SK-N-SH treated with all-trans-retinoic acid at 6 μM for 48 hours (cell line): Measurements from ENCODE around the gene NEK3.

Experiments used
- ARNTL ChIP-seq: fragments of 450-650 bp; formaldehyde crosslinking; IDR thresholded peaks from 2 replicates; pipeline ENCODE4 v1.5.0; 2020; ENCODE audit warnings: low read depth, mild to moderate bottlenecking, moderate library complexity, borderline replicate concordance
- ISL1 ChIP-seq: fragments of 250-450 bp; sonication (Bioruptor Pico); IDR thresholded peaks from 2 replicates; pipeline ENCODE4 v2.1.2; 2022; ENCODE audit warnings: mild to moderate bottlenecking, moderate library complexity
- OSR1 ChIP-seq: fragments of 250-450 bp; sonication (Bioruptor Pico); IDR thresholded peaks from 2 replicates; pipeline ENCODE4 v1.8.0; 2022; ENCODE audit warnings: moderate library complexity, mild to moderate bottlenecking, inconsistent platforms
- RARB ChIP-seq: fragments of 250-450 bp; sonication (Bioruptor Pico); IDR thresholded peaks from 2 replicates; pipeline ENCODE4 v1.8.0; 2021; ENCODE audit warnings: mild to moderate bottlenecking, moderate library complexity
- ZC3H10 ChIP-seq: fragments of 250-450 bp; sonication (Bioruptor Pico); IDR thresholded peaks from 2 replicates; pipeline ENCODE4 v1.5.1; 2021; ENCODE audit warnings: mild to moderate bottlenecking, moderate library complexity
- ZFP30 ChIP-seq: fragments of 450-650 bp; formaldehyde crosslinking; IDR thresholded peaks from 2 replicates; pipeline ENCODE4 v1.5.0; 2022; ENCODE audit warnings: mild to moderate bottlenecking, moderate library complexity
- TF ChIP-seq, protein P1 (sequence below): fragments of 250-450 bp; sonication (Bioruptor Pico); IDR thresholded peaks from 2 replicates; pipeline ENCODE4 v1.5.1; 2021; ENCODE audit warnings: mild to moderate bottlenecking, moderate library complexity
- TF ChIP-seq, protein P2 (sequence below): fragments of 250-450 bp; sonication (Bioruptor Pico); IDR thresholded peaks from 2 replicates; pipeline ENCODE4 v1.8.0; 2020; ENCODE audit warnings: mild to moderate bottlenecking, moderate library complexity, borderline replicate concordance

DNA sequence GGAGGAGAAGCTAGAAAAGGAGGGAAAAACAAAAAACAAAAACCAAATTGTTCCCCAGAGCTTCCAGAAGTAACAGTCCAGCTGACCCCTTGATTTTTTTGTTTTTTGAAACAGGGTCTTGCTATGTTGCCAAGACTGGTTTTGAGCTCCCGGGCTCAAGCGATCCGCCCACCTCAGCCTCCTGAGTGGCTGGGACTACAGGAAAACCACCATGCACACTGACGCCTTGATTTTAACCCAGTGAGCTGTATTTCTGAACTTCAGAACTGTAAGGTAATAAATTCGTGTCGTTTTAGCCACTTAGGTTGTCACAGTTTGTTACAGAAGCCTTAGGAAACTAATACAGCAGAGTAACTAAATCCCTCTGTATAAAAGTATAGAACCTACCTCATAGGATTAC lies 1.1 kb upstream of the NEK3 start:
- TF ChIP-seq OSR1 (CRISPR knock-in tag) = no peak
- TF ChIP-seq, protein P1, sequence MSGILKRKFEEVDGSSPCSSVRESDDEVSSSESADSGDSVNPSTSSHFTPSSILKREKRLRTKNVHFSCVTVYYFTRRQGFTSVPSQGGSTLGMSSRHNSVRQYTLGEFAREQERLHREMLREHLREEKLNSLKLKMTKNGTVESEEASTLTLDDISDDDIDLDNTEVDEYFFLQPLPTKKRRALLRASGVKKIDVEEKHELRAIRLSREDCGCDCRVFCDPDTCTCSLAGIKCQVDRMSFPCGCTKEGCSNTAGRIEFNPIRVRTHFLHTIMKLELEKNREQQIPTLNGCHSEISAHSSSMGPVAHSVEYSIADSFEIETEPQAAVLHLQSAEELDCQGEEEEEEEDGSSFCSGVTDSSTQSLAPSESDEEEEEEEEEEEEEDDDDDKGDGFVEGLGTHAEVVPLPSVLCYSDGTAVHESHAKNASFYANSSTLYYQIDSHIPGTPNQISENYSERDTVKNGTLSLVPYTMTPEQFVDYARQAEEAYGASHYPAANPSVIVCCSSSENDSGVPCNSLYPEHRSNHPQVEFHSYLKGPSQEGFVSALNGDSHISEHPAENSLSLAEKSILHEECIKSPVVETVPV = no peak
- TF ChIP-seq, protein P2, sequence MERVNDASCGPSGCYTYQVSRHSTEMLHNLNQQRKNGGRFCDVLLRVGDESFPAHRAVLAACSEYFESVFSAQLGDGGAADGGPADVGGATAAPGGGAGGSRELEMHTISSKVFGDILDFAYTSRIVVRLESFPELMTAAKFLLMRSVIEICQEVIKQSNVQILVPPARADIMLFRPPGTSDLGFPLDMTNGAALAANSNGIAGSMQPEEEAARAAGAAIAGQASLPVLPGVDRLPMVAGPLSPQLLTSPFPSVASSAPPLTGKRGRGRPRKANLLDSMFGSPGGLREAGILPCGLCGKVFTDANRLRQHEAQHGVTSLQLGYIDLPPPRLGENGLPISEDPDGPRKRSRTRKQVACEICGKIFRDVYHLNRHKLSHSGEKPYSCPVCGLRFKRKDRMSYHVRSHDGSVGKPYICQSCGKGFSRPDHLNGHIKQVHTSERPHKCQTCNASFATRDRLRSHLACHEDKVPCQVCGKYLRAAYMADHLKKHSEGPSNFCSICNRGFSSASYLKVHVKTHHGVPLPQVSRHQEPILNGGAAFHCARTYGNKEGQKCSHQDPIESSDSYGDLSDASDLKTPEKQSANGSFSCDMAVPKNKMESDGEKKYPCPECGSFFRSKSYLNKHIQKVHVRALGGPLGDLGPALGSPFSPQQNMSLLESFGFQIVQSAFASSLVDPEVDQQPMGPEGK = no peak
- no peak for TF ChIP-seq ARNTL (CRISPR knock-in tag)
- TF ChIP-seq ZFP30 = no peak
- TF ChIP-seq RARB (CRISPR knock-in tag) = no peak
- TF ChIP-seq ISL1 = no peak
- no peak for TF ChIP-seq ZC3H10 (CRISPR knock-in tag)
